Ascending aorta (tissue), 2 donors: ENCODE results near the gene EFNA4. TPM values are rescaled to one million over a fixed set of nuclear protein-coding genes. Genes with fewer than 3 reads are reported as not detected.

Experiments used
- DNase-seq, 2 donors: peaks; one replicate each; pipeline ENCODE4 v3.0.0-alpha.2; 2019; ENCODE audit warnings: low spot score in 2 of 2
- H3K27ac ChIP-seq, 2 donors: fragments of 200-600 bp; sonication (generic); one replicate each; pipeline ENCODE4 v1.5.1; 2016 to 2017; ENCODE audit warnings: mild to moderate bottlenecking in 1 of 2
- H3K27me3 ChIP-seq: fragments of 200-600 bp; sonication (generic); one replicate; pipeline ENCODE4 v1.5.1; 2017
- H3K36me3 ChIP-seq, 2 donors: fragments of 200-600 bp; sonication (generic); one replicate each; pipeline ENCODE4 v1.5.1; 2016
- H3K4me1 ChIP-seq, 2 donors: fragments of 200-600 bp; sonication (generic); one replicate each; pipeline ENCODE4 v1.5.1; 2016 to 2017; ENCODE audit warnings: mild to moderate bottlenecking in 1 of 2
- H3K4me3 ChIP-seq, 2 donors: fragments of 200-600 bp; sonication (generic); one replicate each; pipeline ENCODE4 v1.5.1; 2016 to 2017; ENCODE audit warnings: mild to moderate bottlenecking in 1 of 2
- H3K9me3 ChIP-seq, 2 donors: fragments of 200-600 bp; sonication (generic); one replicate each; pipeline ENCODE4 v1.5.1; 2016
- intact Hi-C: fragments of 100-400 bp; cut with DNase I; formaldehyde crosslinking; loops from one replicate; pipeline ENCODE4 v1.15.1; 2023
- total RNA-seq: library from RNA; depleted of rRNA; stranded (reverse); fragments of >200 nt; gene quantifications from one replicate; pipeline ENCODE4 v1.1.0, GENCODE V29; 2016
- TF ChIP-seq, protein P1 (sequence below), 3 experiments: fragments of 200-600 bp in 2 of 3; fragments of 450-650 bp in 1 of 3; sonication (generic) in 2 of 3; IDR thresholded peaks; one replicate each; pipeline ENCODE4 v1.5.1; 2016 to 2019; ENCODE audit warnings: antibody characterized with exemption in 3 of 3, mild to moderate bottlenecking in 1 of 3, moderate library complexity in 1 of 3

Gene EFNA4
- total RNA-seq, 1 donor from 2014 or later, result 11.2 TPM

DNA sequence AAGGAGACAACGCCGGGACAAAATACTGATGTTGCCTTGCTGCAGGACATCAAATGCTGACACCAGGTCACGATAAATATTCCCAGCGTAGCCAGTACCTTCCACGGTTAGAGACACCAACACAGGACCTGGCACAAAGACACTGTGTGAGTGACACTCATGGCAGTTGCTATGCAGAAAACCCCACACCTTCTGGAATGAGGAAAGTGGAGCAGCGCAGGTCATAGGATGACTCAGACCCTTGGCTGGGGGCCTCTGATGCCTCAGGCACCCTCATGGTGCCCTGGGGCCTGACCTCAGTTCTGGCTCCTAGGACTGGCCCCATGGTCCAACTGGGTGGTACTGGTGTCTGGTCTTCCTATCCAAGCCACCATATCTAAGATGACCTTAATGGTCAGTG is 37.0 kb upstream of the EFNA4 start:
- Histone ChIP-seq H3K27me3 (no peaks in the 10 kb centered on the region), H3K4me1 (no peaks in the 10 kb centered on the region), H3K27ac (no peak overlapping the region), H3K36me3 (no peaks in the 10 kb centered on the region), H3K4me3 (no peak overlapping the region), H3K9me3 (no peaks in the 10 kb centered on the region)
- intact Hi-C loops, result no loop called here
- TF ChIP-seq, protein P1, sequence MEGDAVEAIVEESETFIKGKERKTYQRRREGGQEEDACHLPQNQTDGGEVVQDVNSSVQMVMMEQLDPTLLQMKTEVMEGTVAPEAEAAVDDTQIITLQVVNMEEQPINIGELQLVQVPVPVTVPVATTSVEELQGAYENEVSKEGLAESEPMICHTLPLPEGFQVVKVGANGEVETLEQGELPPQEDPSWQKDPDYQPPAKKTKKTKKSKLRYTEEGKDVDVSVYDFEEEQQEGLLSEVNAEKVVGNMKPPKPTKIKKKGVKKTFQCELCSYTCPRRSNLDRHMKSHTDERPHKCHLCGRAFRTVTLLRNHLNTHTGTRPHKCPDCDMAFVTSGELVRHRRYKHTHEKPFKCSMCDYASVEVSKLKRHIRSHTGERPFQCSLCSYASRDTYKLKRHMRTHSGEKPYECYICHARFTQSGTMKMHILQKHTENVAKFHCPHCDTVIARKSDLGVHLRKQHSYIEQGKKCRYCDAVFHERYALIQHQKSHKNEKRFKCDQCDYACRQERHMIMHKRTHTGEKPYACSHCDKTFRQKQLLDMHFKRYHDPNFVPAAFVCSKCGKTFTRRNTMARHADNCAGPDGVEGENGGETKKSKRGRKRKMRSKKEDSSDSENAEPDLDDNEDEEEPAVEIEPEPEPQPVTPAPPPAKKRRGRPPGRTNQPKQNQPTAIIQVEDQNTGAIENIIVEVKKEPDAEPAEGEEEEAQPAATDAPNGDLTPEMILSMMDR (IDR thresholded peaks at IDR 0.05), result no peak
- DNase-seq, result no peak

DNA sequence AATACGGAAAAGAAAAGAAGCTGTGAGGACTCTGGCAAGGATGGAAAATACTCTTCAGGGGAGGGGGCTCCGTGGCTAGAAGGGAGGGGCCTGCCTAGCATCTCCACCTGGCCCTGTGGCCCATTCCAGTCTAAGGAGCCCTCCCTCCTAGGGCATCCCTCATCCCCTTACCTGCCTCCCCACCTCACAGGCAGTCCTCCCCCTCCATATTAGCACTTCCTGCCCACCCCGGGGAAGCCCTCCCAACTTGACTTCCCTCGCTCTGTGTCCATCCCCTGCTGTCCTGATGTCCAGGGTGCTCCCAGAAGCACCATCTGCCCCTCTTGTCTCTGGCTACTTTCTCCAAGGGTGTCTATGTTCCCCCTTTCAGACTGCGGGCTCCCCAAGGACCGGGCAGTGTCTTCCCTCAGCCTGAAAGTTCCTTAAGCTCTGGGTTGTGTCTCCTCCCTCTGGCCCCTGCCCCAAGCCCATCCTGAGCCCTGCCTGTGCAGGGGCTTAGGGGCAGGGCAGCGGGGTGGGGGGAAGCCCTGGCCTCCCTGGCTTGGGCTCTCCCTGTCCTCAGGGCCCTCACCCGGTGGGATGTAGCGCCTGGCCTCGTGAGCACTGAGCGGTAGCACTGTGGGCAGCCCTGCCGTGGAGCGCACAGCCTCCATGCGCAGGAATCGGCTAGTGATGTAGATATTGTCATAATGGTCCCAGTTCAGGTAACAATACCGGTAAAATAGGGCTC is 33.9 kb upstream of the EFNA4 start:
- TF ChIP-seq, protein P1 (IDR thresholded peaks at IDR 0.05), result no peak
- no peaks in the 10 kb centered on the region for H3K27me3 ChIP-seq
- no peaks in the 10 kb centered on the region for H3K9me3 ChIP-seq
- no peaks in the 10 kb centered on the region for H3K36me3 ChIP-seq
- no peak overlapping the region for H3K27ac ChIP-seq
- no peak for DNase-seq
- H3K4me3 ChIP-seq, result no peak overlapping the region
- H3K4me1 ChIP-seq, result no peaks in the 10 kb centered on the region
- intact Hi-C loops, result no loop called here

DNA sequence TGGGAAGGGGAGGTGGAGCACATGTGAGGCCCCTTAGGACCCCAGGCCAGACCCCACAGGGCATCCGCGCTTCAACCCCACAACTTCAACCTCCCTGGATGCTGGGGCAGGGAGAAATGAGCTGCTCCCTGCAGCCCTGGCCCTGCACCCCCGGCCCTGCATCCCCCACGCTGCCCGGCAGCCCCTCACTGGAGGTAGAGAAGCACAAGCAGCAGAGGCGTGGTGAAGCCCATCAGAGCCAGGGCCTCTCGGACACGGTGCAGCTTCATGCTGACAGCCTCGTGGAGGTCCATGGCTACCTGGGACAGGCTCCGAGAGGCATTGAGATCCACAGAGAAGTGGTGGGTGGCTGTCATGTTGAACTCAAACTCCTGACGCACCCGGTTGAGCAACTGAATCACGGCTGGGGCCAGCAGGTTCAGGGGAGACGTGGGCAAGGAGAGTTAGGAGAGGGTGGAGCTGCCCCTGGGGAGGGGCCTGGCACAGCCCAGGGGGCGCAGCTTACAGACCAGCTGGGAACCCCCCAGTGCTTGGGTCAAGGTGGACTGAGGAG is 33.2 kb upstream of the EFNA4 start:
- TF ChIP-seq, protein P1 (IDR thresholded peaks at IDR 0.05), result no peak
- Histone ChIP-seq H3K27ac (no peak overlapping the region), H3K4me3 (no peak overlapping the region), H3K4me1 (no peaks in the 10 kb centered on the region), H3K27me3 (no peaks in the 10 kb centered on the region), H3K9me3 (no peaks in the 10 kb centered on the region), H3K36me3 (no peaks in the 10 kb centered on the region)
- intact Hi-C loops, result no loop called here
- no peak for DNase-seq

DNA sequence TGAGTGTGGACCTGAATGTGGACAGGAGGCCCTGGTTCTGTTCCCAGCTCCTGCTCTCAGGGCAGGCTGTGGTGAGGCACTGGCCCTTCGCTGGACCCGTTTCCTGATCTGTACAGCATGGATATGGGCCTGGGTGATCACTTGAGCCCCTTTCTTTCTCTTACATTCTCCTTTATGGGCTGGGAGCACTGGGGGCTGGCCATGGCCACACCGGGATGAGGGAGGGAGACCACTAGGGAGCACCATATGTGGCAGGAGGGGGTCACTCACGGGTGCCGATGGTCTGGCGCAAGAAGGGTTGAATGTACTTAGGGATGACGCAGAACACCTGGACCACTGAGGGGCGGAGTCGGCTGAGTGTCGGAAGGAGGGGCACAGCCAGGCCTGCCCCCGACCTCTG is 32.6 kb upstream of the EFNA4 start:
- intact Hi-C loops, result no loop called here
- H3K36me3 ChIP-seq, result no peaks in the 10 kb centered on the region

DNA sequence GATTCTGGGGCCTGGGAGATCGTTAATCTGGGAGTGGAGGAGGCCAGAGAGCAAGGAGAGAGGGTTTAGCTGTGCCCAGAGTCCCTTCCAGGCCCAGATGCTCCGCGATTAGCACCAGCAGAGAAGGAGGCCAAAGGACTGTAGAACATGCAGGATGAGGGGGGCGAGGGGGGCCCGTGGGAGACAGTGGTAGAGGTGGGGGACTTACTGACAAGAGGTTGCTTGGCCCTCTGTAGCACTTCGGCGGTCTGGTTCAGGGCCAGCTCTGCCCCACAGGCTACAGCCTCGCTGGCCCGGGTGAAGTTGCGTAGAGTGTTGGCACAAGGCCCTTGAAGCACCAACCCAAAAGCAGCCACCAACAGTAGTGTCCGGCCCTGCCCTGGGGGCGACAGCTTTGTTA is 30.7 kb upstream of the EFNA4 start:
- DNase-seq, result no peak
- no peak overlapping the region for H3K4me3 ChIP-seq
- intact Hi-C loops, result no loop called here
- no peaks in the 10 kb centered on the region for H3K27me3 ChIP-seq
- TF ChIP-seq, protein P1 (IDR thresholded peaks at IDR 0.05), result no peak
- H3K36me3 ChIP-seq, result no peaks in the 10 kb centered on the region
- H3K9me3 ChIP-seq, result no peaks in the 10 kb centered on the region
- no peak overlapping the region for H3K27ac ChIP-seq
- no peaks in the 10 kb centered on the region for H3K4me1 ChIP-seq

More for the DNA sequence above, 32.6 kb upstream of the EFNA4 start:
- TF ChIP-seq, protein P1 (IDR thresholded peaks at IDR 0.05), result no peak
- Histone ChIP-seq H3K4me3 (no peak overlapping the region), H3K27me3 (no peaks in the 10 kb centered on the region), H3K9me3 (no peaks in the 10 kb centered on the region), H3K27ac (no peak overlapping the region), H3K4me1 (no peaks in the 10 kb centered on the region)
- DNase-seq, result no peak
